GM15510 (cell line): ENCODE data around the gene ZNF205.

Source experiments
- POLR2A ChIP-seq: IDR thresholded peaks from 3 replicates; pipeline ENCODE4 v1.6.1; 2011; ENCODE audit warnings: borderline replicate concordance; ENCODE audit not compliant: insufficient read length; ENCODE audit errors: extremely low read depth

ZNF205 gene

GRCh38 chr16:3112058-3112880 lies at the start of gene ZNF205:
Gene ZNF205 (plus strand): TSS chr16:3112586. CDS start chr16:3113431, 845 bp downstream.
- no peak for TF ChIP-seq POLR2A

GRCh38 chr16:3063625-3064386 lies 48.6 kb upstream of the ZNF205 start:
- TF ChIP-seq POLR2A: no peak

GRCh38 chr16:3065069-3065741 lies 47.2 kb upstream of the ZNF205 start, which contains the start of gene IL32:
Gene IL32 (plus strand): TSS chr16:3065640. CDS start chr16:3065812, 172 bp downstream.
- no peak for TF ChIP-seq POLR2A

GRCh38 chr16:3065742-3066439 lies 46.5 kb upstream of the ZNF205 start:
- no peak for TF ChIP-seq POLR2A

- no peak for TF ChIP-seq POLR2A
Observed at GRCh38 chr16:3066440-3066748, 46.0 kb upstream of the ZNF205 start.

- TF ChIP-seq POLR2A: no peak
Observed at GRCh38 chr16:3068487-3068886, 43.9 kb upstream of the ZNF205 start.

GRCh38 chr16:3070608-3071111 lies 41.7 kb upstream of the ZNF205 start:
- TF ChIP-seq POLR2A: no peak

GRCh38 chr16:3071655-3072054 lies 40.7 kb upstream of the ZNF205 start:
- no peak for TF ChIP-seq POLR2A

GRCh38 chr16:3073448-3073847 lies 38.9 kb upstream of the ZNF205 start:
- no peak for TF ChIP-seq POLR2A

GRCh38 chr16:3074860-3075522 lies 37.4 kb upstream of the ZNF205 start:
- no peak for TF ChIP-seq POLR2A

- no peak for TF ChIP-seq POLR2A
Observed at GRCh38 chr16:3075523-3075915, 36.9 kb upstream of the ZNF205 start.

- no peak for TF ChIP-seq POLR2A
Observed at GRCh38 chr16:3076577-3076976, 35.8 kb upstream of the ZNF205 start.

GRCh38 chr16:3080024-3080423 lies 32.4 kb upstream of the ZNF205 start:
- no peak for TF ChIP-seq POLR2A

GRCh38 chr16:3084491-3084890 lies 27.9 kb upstream of the ZNF205 start:
- TF ChIP-seq POLR2A: no peak
